DMS79 (cell line): ENCODE measurements around the gene UBD.

ENCODE experiments used
- DNase-seq: peaks from one replicate; lab custom pipeline; 2025; lab: John Stamatoyannopoulos, UW

Gene UBD

GRCh38 chr6:29561091-29561490 lies 1.6 kb upstream of the UBD start:
- DNase-seq, result no peak

GRCh38 chr6:29558439-29559079 lies 973 bp downstream of the UBD start:
- DNase-seq, result no peak

GRCh38 chr6:29557320-29557719 lies 2.2 kb downstream of the UBD start:
- no peak for DNase-seq

GRCh38 chr6:29554764-29555163 lies 4.8 kb downstream of the UBD start:
- DNase-seq, result no peak

- DNase-seq, result no peak
Measured at GRCh38 chr6:29553268-29554057, 6.1 kb downstream of the UBD start.

GRCh38 chr6:29552512-29553051 lies 7.0 kb downstream of the UBD start:
- no peak for DNase-seq

DNA sequence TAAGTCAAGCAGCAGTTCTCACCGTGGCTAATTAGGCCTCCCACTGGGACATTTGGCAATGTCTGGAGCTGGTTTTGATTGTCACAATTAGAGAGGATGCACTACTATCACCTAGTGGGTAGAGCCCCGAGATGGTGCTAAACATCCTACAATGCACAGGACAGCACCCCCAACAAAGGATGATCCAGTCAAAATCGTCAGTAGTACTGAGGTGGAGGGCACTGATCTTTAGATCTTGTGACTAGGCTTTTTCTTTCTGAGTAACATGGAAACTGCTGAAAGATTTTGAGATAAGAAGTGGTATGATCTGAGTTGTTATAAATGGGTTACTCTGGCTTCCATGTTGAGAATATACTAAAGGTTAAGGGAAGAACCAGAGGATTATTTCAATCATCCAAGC lies 12.0 kb downstream of the UBD start:
- DNase-seq, result no peak

GRCh38 chr6:29537714-29538403 lies 21.7 kb downstream of the UBD start:
- no peak for DNase-seq

DNA sequence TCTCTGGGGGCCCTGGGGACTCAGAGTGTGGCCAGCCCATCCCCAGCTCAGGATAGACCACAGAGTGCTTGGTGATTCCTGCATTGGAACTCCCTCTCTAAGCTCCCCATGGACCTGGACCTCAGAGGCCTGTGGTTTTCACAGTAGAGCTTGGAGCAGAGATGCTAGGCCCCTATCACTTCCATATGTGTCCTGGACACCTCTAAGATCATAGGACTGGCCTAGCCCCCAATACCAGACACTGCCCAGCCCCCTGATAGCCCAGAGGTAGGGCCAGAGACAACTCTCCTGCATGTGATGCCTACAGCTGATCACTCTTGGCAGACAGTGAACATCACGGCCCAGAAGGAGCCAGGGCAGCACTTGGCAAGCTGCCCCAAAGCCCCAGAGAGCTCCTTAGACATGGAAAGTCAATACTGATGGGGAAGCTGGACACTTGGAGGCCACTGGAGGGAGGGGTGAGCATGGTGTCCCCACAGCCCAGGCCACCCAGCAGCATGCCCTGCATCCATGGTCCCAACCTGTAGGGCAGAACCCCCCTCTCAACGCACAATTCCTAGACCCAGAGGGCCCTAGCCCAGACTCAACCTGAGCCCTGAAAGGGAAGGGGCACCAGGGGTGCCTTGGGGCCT lies 27.1 kb downstream of the UBD start:
- no peak for DNase-seq

GRCh38 chr6:29531668-29532067 lies 27.9 kb downstream of the UBD start:
- no peak for DNase-seq

- no peak for DNase-seq
Measured at GRCh38 chr6:29530671-29531310, 28.7 kb downstream of the UBD start.

DNA sequence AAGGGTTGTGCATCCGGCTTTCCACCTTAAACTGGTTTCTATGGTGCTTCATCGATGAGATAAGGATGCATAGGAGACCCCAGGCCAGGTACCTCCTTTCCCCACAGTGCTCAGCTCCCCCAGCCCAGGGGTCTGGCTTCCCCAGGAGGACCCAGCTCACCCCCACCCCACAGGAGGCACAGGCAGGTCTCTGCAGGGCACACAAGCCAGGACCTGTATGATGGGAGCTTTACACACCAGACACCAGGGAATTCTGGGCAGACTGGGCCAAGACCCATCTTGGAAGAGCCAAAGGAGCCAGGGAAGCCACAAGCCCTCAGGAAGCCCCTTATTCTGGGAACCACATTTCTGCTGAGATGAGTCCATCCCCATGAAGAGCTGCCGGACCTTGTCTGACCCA lies 29.6 kb downstream of the UBD start:
- no peak for DNase-seq

- DNase-seq, result no peak
Measured at GRCh38 chr6:29528988-29529560, 30.5 kb downstream of the UBD start.

- no peak for DNase-seq
Measured at GRCh38 chr6:29528300-29528931, 31.1 kb downstream of the UBD start.

DNA sequence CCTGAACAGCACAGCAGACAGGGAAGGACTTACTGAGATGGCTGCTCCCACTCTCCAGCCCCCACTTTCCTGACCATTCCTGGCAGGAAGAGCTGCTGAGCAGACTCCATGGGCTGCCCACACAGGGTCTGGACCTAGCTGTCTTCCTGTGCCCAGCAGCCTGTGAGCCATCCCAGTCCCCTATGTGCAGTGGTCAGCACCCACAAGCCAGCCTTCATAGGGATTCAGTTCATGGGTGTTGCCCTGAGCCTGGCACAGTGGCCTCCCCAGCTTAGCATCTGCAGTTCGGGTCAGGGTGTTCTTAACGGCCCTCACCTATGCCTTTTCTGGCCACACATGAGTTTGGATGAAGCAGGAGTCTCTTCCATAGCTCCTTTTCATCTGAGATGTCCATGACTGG lies 32.0 kb downstream of the UBD start:
- DNase-seq, result no peak

GRCh38 chr6:29527126-29527525 lies 32.4 kb downstream of the UBD start:
- no peak for DNase-seq

DNA sequence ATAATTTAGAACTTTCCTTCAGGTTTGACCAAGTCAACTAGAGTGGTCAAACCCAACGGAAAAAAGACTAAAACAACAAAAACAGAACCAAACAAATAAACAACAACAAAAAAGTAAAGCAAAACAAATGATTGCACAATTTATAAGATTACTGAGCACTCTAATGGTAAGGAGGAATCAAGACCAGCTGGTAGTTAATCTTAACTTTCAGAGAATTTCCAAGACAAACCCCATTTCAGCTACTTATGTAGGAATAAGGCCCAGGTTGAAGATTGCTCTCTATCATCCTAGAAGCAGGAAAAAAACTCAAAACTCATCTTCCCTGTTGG lies 34.3 kb downstream of the UBD start:
- DNase-seq, result no peak

- DNase-seq, result no peak
Measured at GRCh38 chr6:29524444-29525310, 34.9 kb downstream of the UBD start.

- no peak for DNase-seq
Measured at GRCh38 chr6:29524044-29524443, 35.5 kb downstream of the UBD start.

DNA sequence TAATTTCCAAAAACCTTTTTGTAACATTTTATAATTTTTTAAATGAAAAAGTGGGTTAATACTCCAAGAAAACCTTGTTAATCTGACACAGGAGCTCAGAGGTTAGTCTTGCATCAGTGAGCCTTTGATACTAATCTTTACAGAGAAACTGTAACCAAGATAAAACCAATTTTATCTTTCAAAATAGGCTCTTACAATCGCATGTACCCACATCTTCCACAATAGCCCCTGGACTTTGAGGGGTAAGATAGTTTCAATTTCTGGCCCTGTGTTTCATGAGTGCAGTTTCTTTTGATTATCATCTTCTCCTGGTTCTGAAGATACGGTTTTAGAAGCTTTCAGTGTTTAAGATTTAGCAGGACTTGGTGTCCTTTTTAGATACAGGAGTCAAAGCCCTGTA lies 37.3 kb downstream of the UBD start:
- no peak for DNase-seq
